Stimulated activated naive CD8-positive, alpha-beta T cell treated with anti-CD3 and anti-CD28 coated beads, Interleukin-15, Interleukin-2, amounts not matched to agents 100 U/mL and 50 U/mL, for 24 hours (primary cell): ENCODE results near the gene KCNG4.
"Not testable (repeated sequence)": the region's sequence is repeated elsewhere in the genome, so short reads cannot be mapped to it uniquely, and the experiment has no call there.

Source experiments
- ATAC-seq: fragments of 150-1000 bp; cut with Tn5 transposase; one replicate; pipeline ENCODE4 v1.10.0; 2021
- DNase-seq: peaks from one replicate; pipeline ENCODE4 v3.0.0; 2021

The KCNG4 gene

GRCh38 chr16:84234321-84235241 is 5.2 kb downstream of the KCNG4 start:
- DNase-seq (no peak), ATAC-seq (no peak)

- DNase-seq (no peak), ATAC-seq (no peak)
Observed at GRCh38 chr16:84233748-84234147, 6.1 kb downstream of the KCNG4 start.

- ATAC-seq (no peak), DNase-seq (no peak)
Observed at GRCh38 chr16:84232969-84233368, 6.8 kb downstream of the KCNG4 start.

GRCh38 chr16:84232060-84232459 is 7.8 kb downstream of the KCNG4 start:
- ATAC-seq (no peak), DNase-seq (no peak)

GRCh38 chr16:84229471-84229870 is 10.3 kb downstream of the KCNG4 start:
- ATAC-seq = no peak

GRCh38 chr16:84228256-84228838 is 11.5 kb downstream of the KCNG4 start:
- ATAC-seq (no peak), DNase-seq (no peak)

More at GRCh38 chr16:84229471-84229870, 10.3 kb downstream of the KCNG4 start:
- DNase-seq = no peak

- no peak for ATAC-seq
- no peak for DNase-seq
Observed at GRCh38 chr16:84227548-84227947, 12.3 kb downstream of the KCNG4 start.

- DNase-seq (no peak), ATAC-seq (no peak)
Observed at GRCh38 chr16:84226026-84226425, 13.8 kb downstream of the KCNG4 start.

- no peak for ATAC-seq
- no peak for DNase-seq
Observed at GRCh38 chr16:84225571-84225970, 14.2 kb downstream of the KCNG4 start.

- DNase-seq (no peak), ATAC-seq (no peak)
Observed at GRCh38 chr16:84225126-84225525, 14.7 kb downstream of the KCNG4 start.

- no peak for DNase-seq
- no peak for ATAC-seq
Observed at GRCh38 chr16:84224554-84224953, 15.3 kb downstream of the KCNG4 start.

- DNase-seq (no peak), ATAC-seq (no peak)
Observed at GRCh38 chr16:84223456-84223855, 16.4 kb downstream of the KCNG4 start.

- no peak for DNase-seq
- ATAC-seq = no peak
Observed at GRCh38 chr16:84220851-84221250, 19.0 kb downstream of the KCNG4 start.

- no peak for ATAC-seq
- DNase-seq = no peak
Observed at GRCh38 chr16:84218956-84219355, 20.9 kb downstream of the KCNG4 start.

GRCh38 chr16:84218176-84218823 is 21.5 kb downstream of the KCNG4 start:
- ATAC-seq (no peak), DNase-seq (no peak)

GRCh38 chr16:84216144-84216543 is 23.7 kb downstream of the KCNG4 start:
- not testable (repeated sequence) for ATAC-seq, DNase-seq

- ATAC-seq (no peak), DNase-seq (no peak)
Observed at GRCh38 chr16:84215531-84215930, 24.3 kb downstream of the KCNG4 start.

- DNase-seq (no peak), ATAC-seq (no peak)
Observed at GRCh38 chr16:84214451-84215066, 25.3 kb downstream of the KCNG4 start.

- DNase-seq (no peak), ATAC-seq (no peak)
Observed at GRCh38 chr16:84212631-84213030, 27.2 kb downstream of the KCNG4 start.

- DNase-seq (no peak), ATAC-seq (no peak)
Observed at GRCh38 chr16:84212154-84212553, 27.7 kb downstream of the KCNG4 start.

- peak; percentile 22 for DNase-seq
- ATAC-seq = no peak
Observed at GRCh38 chr16:84209989-84210388, 29.8 kb downstream of the KCNG4 start.

GRCh38 chr16:84207879-84208278 is 31.9 kb downstream of the KCNG4 start:
- ATAC-seq (no peak), DNase-seq (no peak)

GRCh38 chr16:84207251-84207650 is 32.6 kb downstream of the KCNG4 start:
- ATAC-seq = no peak
- DNase-seq = no peak
